ENCODE data around the gene PSMG4.

Gene PSMG4

GRCh38 chr6:3283241-3283640 lies 24.5 kb downstream of the PSMG4 start:
- Mint-ChIP-seq H3K36me3 (ENCODE audit: low read depth) (peaks cover 19% of the 10 kb centered on the region), H3K27me3 (ENCODE audit: low read depth) (no peaks in the 10 kb centered on the region), H3K27ac (no peak overlapping the region), H3K4me3 (no peak overlapping the region), H3K9me3 (no peaks in the 10 kb centered on the region), H3K4me1 (peaks cover 36% of the 10 kb centered on the region)
- TF ChIP-seq CTCF (IDR thresholded peaks at IDR 0.05; ENCODE audit: unreplicated experiment in 3 of 3), result no peak

GRCh38 chr6:3283641-3284435 lies 25.1 kb downstream of the PSMG4 start:
- peaks cover 36% of the 10 kb centered on the region for H3K4me1 Mint-ChIP-seq
- no peak overlapping the region for H3K27ac Mint-ChIP-seq
- H3K27me3 Mint-ChIP-seq (ENCODE audit: low read depth), result no peaks in the 10 kb centered on the region
- no peak overlapping the region for H3K4me3 Mint-ChIP-seq
- no peak for TF ChIP-seq CTCF (IDR thresholded peaks at IDR 0.05; ENCODE audit: unreplicated experiment in 3 of 3)
- no peaks in the 10 kb centered on the region for H3K9me3 Mint-ChIP-seq
- H3K36me3 Mint-ChIP-seq (ENCODE audit: low read depth), result peaks cover 21% of the 10 kb centered on the region

DNA sequence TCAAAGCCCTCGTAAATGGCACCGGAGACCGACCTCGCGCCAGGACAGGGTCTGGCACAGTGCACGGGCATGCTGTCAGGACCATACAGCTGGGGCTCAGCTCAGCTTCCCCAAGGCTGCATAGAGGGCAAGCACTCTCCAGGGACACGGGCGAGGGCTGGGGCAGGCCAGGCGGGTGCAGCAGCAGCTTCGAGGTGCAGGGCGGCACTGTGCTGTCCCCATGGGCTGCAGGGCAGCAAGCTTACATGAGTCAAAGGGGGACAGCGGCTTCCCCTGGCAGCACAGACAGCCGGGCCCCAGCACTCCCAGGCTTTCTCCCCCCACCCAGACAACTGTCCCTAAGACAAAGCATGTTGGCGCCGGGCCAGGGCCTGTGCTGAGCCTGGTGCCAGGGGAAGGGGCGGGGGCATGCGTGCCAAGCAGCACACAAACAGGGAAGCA lies 25.7 kb downstream of the PSMG4 start:
- H3K9me3 Mint-ChIP-seq, result no peaks in the 10 kb centered on the region
- H3K27me3 Mint-ChIP-seq (ENCODE audit: low read depth), result no peaks in the 10 kb centered on the region
- peaks cover 21% of the 10 kb centered on the region for H3K36me3 Mint-ChIP-seq (ENCODE audit: low read depth)
- peaks cover 35% of the 10 kb centered on the region for H3K4me1 Mint-ChIP-seq
- no peak for TF ChIP-seq CTCF (IDR thresholded peaks at IDR 0.05; ENCODE audit: unreplicated experiment in 3 of 3)
- H3K4me3 Mint-ChIP-seq, result no peak overlapping the region
- H3K27ac Mint-ChIP-seq, result no peak overlapping the region

GRCh38 chr6:3285049-3285639 lies 26.4 kb downstream of the PSMG4 start:
- H3K4me3 Mint-ChIP-seq, result no peak overlapping the region
- no peak overlapping the region for H3K27ac Mint-ChIP-seq
- H3K27me3 Mint-ChIP-seq (ENCODE audit: low read depth), result no peaks in the 10 kb centered on the region
- H3K9me3 Mint-ChIP-seq, result no peaks in the 10 kb centered on the region
- TF ChIP-seq CTCF (IDR thresholded peaks at IDR 0.05; ENCODE audit: unreplicated experiment in 3 of 3), result no peak
- H3K4me1 Mint-ChIP-seq, result peaks cover 30% of the 10 kb centered on the region
- H3K36me3 Mint-ChIP-seq (ENCODE audit: low read depth), result peaks cover 21% of the 10 kb centered on the region

DNA sequence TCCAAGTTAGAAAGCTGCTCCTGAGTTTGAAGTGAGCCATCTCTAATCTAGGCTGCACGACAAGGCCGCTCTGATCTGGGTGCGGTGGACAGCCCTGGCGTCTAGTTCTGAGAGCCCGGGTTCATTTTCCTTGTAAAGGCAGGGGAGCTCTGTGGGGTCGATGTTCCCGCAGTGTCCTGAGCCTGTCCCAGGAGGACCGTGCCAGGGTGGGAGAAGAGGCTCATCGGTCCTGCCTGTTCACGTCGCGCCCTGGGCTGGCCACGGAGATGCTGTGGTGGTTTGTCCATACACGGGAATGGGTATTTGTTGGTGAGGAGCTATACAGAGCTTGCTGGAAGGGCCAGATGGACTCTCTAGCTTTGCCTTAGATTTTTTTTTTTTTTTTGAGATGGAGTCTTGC lies 27.0 kb downstream of the PSMG4 start:
- peaks cover 27% of the 10 kb centered on the region for H3K36me3 Mint-ChIP-seq (ENCODE audit: low read depth)
- H3K27ac Mint-ChIP-seq, result no peak overlapping the region
- H3K9me3 Mint-ChIP-seq, result no peaks in the 10 kb centered on the region
- no peaks in the 10 kb centered on the region for H3K27me3 Mint-ChIP-seq (ENCODE audit: low read depth)
- no peak overlapping the region for H3K4me3 Mint-ChIP-seq
- TF ChIP-seq CTCF (IDR thresholded peaks at IDR 0.05; ENCODE audit: unreplicated experiment in 3 of 3), result no peak
- H3K4me1 Mint-ChIP-seq, result peaks cover 30% of the 10 kb centered on the region
